HG03025 (cell line): Measurements from ENCODE around the gene ZMYM1.
"Not testable (repeated sequence)": the region's sequence is repeated elsewhere in the genome, so short reads cannot be mapped to it uniquely, and the experiment has no call there.

Experiments used
- ATAC-seq: cut with Tn5 transposase; IDR thresholded peaks from one replicate; pipeline ENCODE4 v1.9.1; 2021; ENCODE audit warnings: mild to moderate bottlenecking, moderate library complexity; ENCODE audit not compliant: unreplicated experiment, low FRiP score

ZMYM1 gene

GRCh38 chr1:35073265-35073811 is 5.8 kb upstream of the ZMYM1 start:
- ATAC-seq = no peak

GRCh38 chr1:35076426-35076825 is 2.8 kb upstream of the ZMYM1 start:
- not testable (repeated sequence) for ATAC-seq

GRCh38 chr1:35080171-35080854 is 1.1 kb downstream of the ZMYM1 start:
- ATAC-seq = no peak

GRCh38 chr1:35085421-35085820 is 6.2 kb downstream of the ZMYM1 start:
- no peak for ATAC-seq

- ATAC-seq = no peak
Measured at GRCh38 chr1:35097224-35097623, 18.0 kb downstream of the ZMYM1 start.

GRCh38 chr1:35111106-35111505 is 31.9 kb downstream of the ZMYM1 start:
- no peak for ATAC-seq

- ATAC-seq = no peak
Measured at GRCh38 chr1:35112668-35113067, 33.5 kb downstream of the ZMYM1 start.

GRCh38 chr1:35115459-35116383 is 36.5 kb downstream of the ZMYM1 start:
- no peak for ATAC-seq

GRCh38 chr1:35120458-35121133 is 41.4 kb downstream of the ZMYM1 start:
- no peak for ATAC-seq

- no peak for ATAC-seq
Measured at GRCh38 chr1:35122311-35122710, 43.1 kb downstream of the ZMYM1 start.

GRCh38 chr1:35126546-35126945 is 47.4 kb downstream of the ZMYM1 start:
- ATAC-seq = no peak

- ATAC-seq = no peak
Measured at GRCh38 chr1:35129080-35129479, 49.9 kb downstream of the ZMYM1 start.

- ATAC-seq = no peak
Measured at GRCh38 chr1:35136780-35137179, 57.6 kb downstream of the ZMYM1 start.

- ATAC-seq = not testable (repeated sequence)
Measured at GRCh38 chr1:35137590-35137989, 58.4 kb downstream of the ZMYM1 start.

GRCh38 chr1:35142294-35142693 is 63.1 kb downstream of the ZMYM1 start:
- ATAC-seq = not testable (repeated sequence)

- ATAC-seq = not testable (repeated sequence)
Measured at GRCh38 chr1:35142728-35143127, 63.5 kb downstream of the ZMYM1 start.

GRCh38 chr1:35143737-35144508 is 64.7 kb downstream of the ZMYM1 start:
- no peak for ATAC-seq

- not testable (repeated sequence) for ATAC-seq
Measured at GRCh38 chr1:35145892-35146549, 66.8 kb downstream of the ZMYM1 start.

- ATAC-seq = no peak
Measured at GRCh38 chr1:35151220-35151619, 72.0 kb downstream of the ZMYM1 start.

GRCh38 chr1:35164893-35165292 is 85.7 kb downstream of the ZMYM1 start:
- ATAC-seq = no peak
